HEK293 (cell line): Measurements from ENCODE around the gene VRK1.

Experiments used
- BCL11B ChIP-seq: fragments of 450-650 bp; formaldehyde crosslinking; IDR thresholded peaks from 2 replicates; pipeline ENCODE4 v1.5.1; 2016; ENCODE audit warnings: low read depth, missing biosample characterization, missing genetic modification characterization
- GFI1B ChIP-seq: fragments of 450-650 bp; formaldehyde crosslinking; IDR thresholded peaks from 2 replicates; pipeline ENCODE4 v1.5.1; 2016; ENCODE audit warnings: missing biosample characterization, missing genetic modification characterization
- GLIS1 ChIP-seq: fragments of 450-650 bp; formaldehyde crosslinking; IDR thresholded peaks from 2 replicates; pipeline ENCODE4 v1.5.1; 2016; ENCODE audit warnings: missing biosample characterization, missing genetic modification characterization
- KLF8 ChIP-seq: fragments of 450-650 bp; formaldehyde crosslinking; IDR thresholded peaks from 2 replicates; pipeline ENCODE4 v1.5.1; 2016; ENCODE audit warnings: missing biosample characterization, missing genetic modification characterization
- KLF9 ChIP-seq: fragments of 450-650 bp; formaldehyde crosslinking; IDR thresholded peaks from 2 replicates; pipeline ENCODE4 v1.5.1; 2016; ENCODE audit warnings: missing biosample characterization, missing genetic modification characterization, low read depth
- MYNN ChIP-seq: fragments of 450-650 bp; formaldehyde crosslinking; IDR thresholded peaks from 2 replicates; pipeline ENCODE4 v1.5.1; 2016; ENCODE audit warnings: missing biosample characterization, missing genetic modification characterization, borderline replicate concordance
- OVOL3 ChIP-seq: fragments of 450-650 bp; formaldehyde crosslinking; IDR thresholded peaks from 2 replicates; pipeline ENCODE4 v1.5.1; 2016; ENCODE audit warnings: missing biosample characterization, missing genetic modification characterization
- PRDM1 ChIP-seq: fragments of 450-650 bp; formaldehyde crosslinking; IDR thresholded peaks from 2 replicates; pipeline ENCODE4; 2016; ENCODE audit warnings: missing biosample characterization, missing genetic modification characterization
- SP2 ChIP-seq: fragments of 450-650 bp; formaldehyde crosslinking; IDR thresholded peaks from 2 replicates; pipeline ENCODE4 v1.5.1; 2016; ENCODE audit warnings: missing biosample characterization, missing genetic modification characterization
- ZNF132 ChIP-seq: fragments of 450-650 bp; formaldehyde crosslinking; IDR thresholded peaks from 2 replicates; pipeline ENCODE4 v1.5.1; 2017; ENCODE audit warnings: missing biosample characterization, missing genetic modification characterization, borderline replicate concordance
- ZNF140 ChIP-seq: fragments of 450-650 bp; formaldehyde crosslinking; IDR thresholded peaks from 2 replicates; pipeline ENCODE4 v1.5.1; 2016; ENCODE audit warnings: missing biosample characterization, missing genetic modification characterization
- ZNF221 ChIP-seq: fragments of 450-650 bp; formaldehyde crosslinking; IDR thresholded peaks from 2 replicates; pipeline ENCODE4 v1.5.1; 2017; ENCODE audit warnings: missing biosample characterization, missing genetic modification characterization, borderline replicate concordance
- ZNF530 ChIP-seq: fragments of 450-650 bp; formaldehyde crosslinking; IDR thresholded peaks from 2 replicates; pipeline ENCODE4 v1.5.1; 2016; ENCODE audit warnings: low read depth, missing biosample characterization, missing genetic modification characterization
- ZNF544 ChIP-seq: fragments of 450-650 bp; formaldehyde crosslinking; IDR thresholded peaks from 2 replicates; pipeline ENCODE4 v1.5.0; 2017; ENCODE audit warnings: missing biosample characterization, missing genetic modification characterization
- ZNF610 ChIP-seq: fragments of 450-650 bp; formaldehyde crosslinking; IDR thresholded peaks from 2 replicates; pipeline ENCODE4 v1.5.1; 2016; ENCODE audit warnings: missing biosample characterization, missing genetic modification characterization, borderline replicate concordance
- ZNF664 ChIP-seq: fragments of 450-650 bp; formaldehyde crosslinking; IDR thresholded peaks from 2 replicates; pipeline ENCODE4 v1.5.1; 2016; ENCODE audit warnings: missing biosample characterization, missing genetic modification characterization
- TF ChIP-seq, protein P1 (sequence below): fragments of 450-650 bp; formaldehyde crosslinking; IDR thresholded peaks from 2 replicates; pipeline ENCODE4 v1.5.1; 2016; ENCODE audit warnings: missing biosample characterization, missing genetic modification characterization, borderline replicate concordance
- TF ChIP-seq, protein P2 (sequence below): fragments of 450-650 bp; formaldehyde crosslinking; IDR thresholded peaks from 2 replicates; pipeline ENCODE4 v1.5.1; 2016; ENCODE audit warnings: missing biosample characterization, missing genetic modification characterization
- TF ChIP-seq, protein P3 (sequence below): sonication (generic); formaldehyde crosslinking; IDR thresholded peaks from 2 replicates; pipeline ENCODE4 v1.8.1; 2022; ENCODE audit warnings: mild to moderate bottlenecking, moderate library complexity, missing genetic modification reagents
- TF ChIP-seq, protein P4 (sequence below): fragments of 450-650 bp; formaldehyde crosslinking; IDR thresholded peaks from 2 replicates; pipeline ENCODE4 v1.5.1; 2016; ENCODE audit warnings: missing biosample characterization, missing genetic modification characterization
- TF ChIP-seq, protein P5 (sequence below): fragments of 450-650 bp; formaldehyde crosslinking; IDR thresholded peaks from 2 replicates; pipeline ENCODE4 v1.5.1; 2016; ENCODE audit warnings: missing biosample characterization, missing genetic modification characterization
- TF ChIP-seq, protein P6 (sequence below): fragments of 450-650 bp; formaldehyde crosslinking; IDR thresholded peaks from 2 replicates; pipeline ENCODE4 v1.5.1; 2016; ENCODE audit warnings: missing biosample characterization, missing genetic modification characterization
- TF ChIP-seq, protein P7 (sequence below): fragments of 450-650 bp; formaldehyde crosslinking; IDR thresholded peaks from 2 replicates; pipeline ENCODE4 v1.5.1; 2016; ENCODE audit warnings: missing biosample characterization, missing genetic modification characterization
- TF ChIP-seq, protein P8 (sequence below): fragments of 450-650 bp; formaldehyde crosslinking; IDR thresholded peaks from 2 replicates; pipeline ENCODE4 v1.5.1; 2016; ENCODE audit warnings: missing biosample characterization, missing genetic modification characterization
- TF ChIP-seq, protein P9 (sequence below): fragments of 450-650 bp; formaldehyde crosslinking; IDR thresholded peaks from 2 replicates; pipeline ENCODE4 v1.5.1; 2016; ENCODE audit warnings: missing biosample characterization, missing genetic modification characterization

The VRK1 gene

DNA sequence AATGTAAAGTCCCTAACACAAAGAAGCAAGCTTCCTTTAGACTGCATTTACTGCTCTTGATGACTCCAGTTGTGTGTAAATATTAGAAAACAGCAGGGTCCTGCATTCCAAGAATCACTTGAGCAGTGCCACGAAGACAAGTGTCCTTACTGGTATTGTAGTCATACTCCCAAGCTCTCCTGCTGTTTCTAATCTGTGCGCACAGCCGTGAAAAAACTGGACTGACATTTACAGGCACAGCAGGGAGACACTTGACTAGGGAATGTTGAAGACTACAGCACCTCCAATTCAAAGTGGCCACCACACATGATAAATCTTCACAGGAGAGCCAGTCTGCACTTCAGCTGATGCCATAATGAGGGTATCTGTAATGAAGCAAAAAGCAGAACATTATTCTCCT lies 91.4 kb downstream of the VRK1 start (continued):
- TF ChIP-seq PRDM1 (tag by site-specific recombination) (no peak), MYNN (tag by site-specific recombination) (no peak), ZNF221 (no peak), ZNF544 (tag by site-specific recombination) (no peak), GFI1B (tag by site-specific recombination) (peak; percentile 78), GLIS1 (tag by site-specific recombination) (peak; percentile 97), KLF9 (tag by site-specific recombination) (no peak), ZNF664 (tag by site-specific recombination) (peak; percentile 52; the same call in 1 of the 2 replicates), ZNF140 (tag by site-specific recombination) (no peak), SP2 (tag by site-specific recombination) (no peak), KLF8 (peak; percentile 28; the same call in 1 of the 2 replicates), OVOL3 (tag by site-specific recombination) (no peak; the same call in 1 of the 2 replicates), ZNF530 (tag by site-specific recombination) (no peak), BCL11B (peak; percentile 52; the same call in 1 of the 2 replicates), ZNF610 (tag by site-specific recombination) (0 out of 2 replicates have a peak, but pooled peaks have one; percentile 34), ZNF132 (tag by site-specific recombination) (no peak)
- TF ChIP-seq, protein P1, sequence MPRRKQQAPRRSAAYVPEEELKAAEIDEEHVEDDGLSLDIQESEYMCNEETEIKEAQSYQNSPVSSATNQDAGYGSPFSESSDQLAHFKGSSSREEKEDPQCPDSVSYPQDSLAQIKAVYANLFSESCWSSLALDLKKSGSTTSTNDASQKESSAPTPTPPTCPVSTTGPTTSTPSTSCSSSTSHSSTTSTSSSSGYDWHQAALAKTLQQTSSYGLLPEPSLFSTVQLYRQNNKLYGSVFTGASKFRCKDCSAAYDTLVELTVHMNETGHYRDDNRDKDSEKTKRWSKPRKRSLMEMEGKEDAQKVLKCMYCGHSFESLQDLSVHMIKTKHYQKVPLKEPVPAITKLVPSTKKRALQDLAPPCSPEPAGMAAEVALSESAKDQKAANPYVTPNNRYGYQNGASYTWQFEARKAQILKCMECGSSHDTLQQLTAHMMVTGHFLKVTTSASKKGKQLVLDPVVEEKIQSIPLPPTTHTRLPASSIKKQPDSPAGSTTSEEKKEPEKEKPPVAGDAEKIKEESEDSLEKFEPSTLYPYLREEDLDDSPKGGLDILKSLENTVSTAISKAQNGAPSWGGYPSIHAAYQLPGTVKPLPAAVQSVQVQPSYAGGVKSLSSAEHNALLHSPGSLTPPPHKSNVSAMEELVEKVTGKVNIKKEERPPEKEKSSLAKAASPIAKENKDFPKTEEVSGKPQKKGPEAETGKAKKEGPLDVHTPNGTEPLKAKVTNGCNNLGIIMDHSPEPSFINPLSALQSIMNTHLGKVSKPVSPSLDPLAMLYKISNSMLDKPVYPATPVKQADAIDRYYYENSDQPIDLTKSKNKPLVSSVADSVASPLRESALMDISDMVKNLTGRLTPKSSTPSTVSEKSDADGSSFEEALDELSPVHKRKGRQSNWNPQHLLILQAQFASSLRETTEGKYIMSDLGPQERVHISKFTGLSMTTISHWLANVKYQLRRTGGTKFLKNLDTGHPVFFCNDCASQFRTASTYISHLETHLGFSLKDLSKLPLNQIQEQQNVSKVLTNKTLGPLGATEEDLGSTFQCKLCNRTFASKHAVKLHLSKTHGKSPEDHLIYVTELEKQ (tag by site-specific recombination), result peak; percentile 96
- TF ChIP-seq, protein P2, sequence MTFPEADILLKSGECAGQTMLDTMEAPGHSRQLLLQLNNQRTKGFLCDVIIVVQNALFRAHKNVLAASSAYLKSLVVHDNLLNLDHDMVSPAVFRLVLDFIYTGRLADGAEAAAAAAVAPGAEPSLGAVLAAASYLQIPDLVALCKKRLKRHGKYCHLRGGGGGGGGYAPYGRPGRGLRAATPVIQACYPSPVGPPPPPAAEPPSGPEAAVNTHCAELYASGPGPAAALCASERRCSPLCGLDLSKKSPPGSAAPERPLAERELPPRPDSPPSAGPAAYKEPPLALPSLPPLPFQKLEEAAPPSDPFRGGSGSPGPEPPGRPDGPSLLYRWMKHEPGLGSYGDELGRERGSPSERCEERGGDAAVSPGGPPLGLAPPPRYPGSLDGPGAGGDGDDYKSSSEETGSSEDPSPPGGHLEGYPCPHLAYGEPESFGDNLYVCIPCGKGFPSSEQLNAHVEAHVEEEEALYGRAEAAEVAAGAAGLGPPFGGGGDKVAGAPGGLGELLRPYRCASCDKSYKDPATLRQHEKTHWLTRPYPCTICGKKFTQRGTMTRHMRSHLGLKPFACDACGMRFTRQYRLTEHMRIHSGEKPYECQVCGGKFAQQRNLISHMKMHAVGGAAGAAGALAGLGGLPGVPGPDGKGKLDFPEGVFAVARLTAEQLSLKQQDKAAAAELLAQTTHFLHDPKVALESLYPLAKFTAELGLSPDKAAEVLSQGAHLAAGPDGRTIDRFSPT, result peak; percentile 92
- TF ChIP-seq, protein P3, sequence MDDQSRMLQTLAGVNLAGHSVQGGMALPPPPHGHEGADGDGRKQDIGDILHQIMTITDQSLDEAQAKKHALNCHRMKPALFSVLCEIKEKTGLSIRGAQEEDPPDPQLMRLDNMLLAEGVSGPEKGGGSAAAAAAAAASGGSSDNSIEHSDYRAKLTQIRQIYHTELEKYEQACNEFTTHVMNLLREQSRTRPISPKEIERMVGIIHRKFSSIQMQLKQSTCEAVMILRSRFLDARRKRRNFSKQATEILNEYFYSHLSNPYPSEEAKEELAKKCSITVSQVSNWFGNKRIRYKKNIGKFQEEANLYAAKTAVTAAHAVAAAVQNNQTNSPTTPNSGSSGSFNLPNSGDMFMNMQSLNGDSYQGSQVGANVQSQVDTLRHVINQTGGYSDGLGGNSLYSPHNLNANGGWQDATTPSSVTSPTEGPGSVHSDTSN, result no peak
- TF ChIP-seq, protein P4, sequence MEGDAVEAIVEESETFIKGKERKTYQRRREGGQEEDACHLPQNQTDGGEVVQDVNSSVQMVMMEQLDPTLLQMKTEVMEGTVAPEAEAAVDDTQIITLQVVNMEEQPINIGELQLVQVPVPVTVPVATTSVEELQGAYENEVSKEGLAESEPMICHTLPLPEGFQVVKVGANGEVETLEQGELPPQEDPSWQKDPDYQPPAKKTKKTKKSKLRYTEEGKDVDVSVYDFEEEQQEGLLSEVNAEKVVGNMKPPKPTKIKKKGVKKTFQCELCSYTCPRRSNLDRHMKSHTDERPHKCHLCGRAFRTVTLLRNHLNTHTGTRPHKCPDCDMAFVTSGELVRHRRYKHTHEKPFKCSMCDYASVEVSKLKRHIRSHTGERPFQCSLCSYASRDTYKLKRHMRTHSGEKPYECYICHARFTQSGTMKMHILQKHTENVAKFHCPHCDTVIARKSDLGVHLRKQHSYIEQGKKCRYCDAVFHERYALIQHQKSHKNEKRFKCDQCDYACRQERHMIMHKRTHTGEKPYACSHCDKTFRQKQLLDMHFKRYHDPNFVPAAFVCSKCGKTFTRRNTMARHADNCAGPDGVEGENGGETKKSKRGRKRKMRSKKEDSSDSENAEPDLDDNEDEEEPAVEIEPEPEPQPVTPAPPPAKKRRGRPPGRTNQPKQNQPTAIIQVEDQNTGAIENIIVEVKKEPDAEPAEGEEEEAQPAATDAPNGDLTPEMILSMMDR (tag by site-specific recombination), result no peak
- TF ChIP-seq, protein P5, sequence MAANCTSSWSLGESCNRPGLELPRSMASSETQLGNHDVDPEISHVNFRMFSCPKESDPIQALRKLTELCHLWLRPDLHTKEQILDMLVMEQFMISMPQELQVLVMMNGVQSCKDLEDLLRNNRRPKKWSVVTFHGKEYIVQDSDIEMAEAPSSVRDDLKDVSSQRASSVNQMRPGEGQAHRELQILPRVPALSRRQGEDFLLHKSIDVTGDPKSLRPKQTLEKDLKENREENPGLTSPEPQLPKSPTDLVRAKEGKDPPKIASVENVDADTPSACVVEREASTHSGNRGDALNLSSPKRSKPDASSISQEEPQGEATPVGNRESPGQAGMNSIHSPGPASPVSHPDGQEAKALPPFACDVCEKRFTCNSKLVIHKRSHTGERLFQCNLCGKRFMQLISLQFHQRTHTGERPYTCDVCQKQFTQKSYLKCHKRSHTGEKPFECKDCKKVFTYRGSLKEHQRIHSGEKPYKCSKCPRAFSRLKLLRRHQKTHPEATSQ (tag by site-specific recombination), result no peak
- TF ChIP-seq, protein P6, sequence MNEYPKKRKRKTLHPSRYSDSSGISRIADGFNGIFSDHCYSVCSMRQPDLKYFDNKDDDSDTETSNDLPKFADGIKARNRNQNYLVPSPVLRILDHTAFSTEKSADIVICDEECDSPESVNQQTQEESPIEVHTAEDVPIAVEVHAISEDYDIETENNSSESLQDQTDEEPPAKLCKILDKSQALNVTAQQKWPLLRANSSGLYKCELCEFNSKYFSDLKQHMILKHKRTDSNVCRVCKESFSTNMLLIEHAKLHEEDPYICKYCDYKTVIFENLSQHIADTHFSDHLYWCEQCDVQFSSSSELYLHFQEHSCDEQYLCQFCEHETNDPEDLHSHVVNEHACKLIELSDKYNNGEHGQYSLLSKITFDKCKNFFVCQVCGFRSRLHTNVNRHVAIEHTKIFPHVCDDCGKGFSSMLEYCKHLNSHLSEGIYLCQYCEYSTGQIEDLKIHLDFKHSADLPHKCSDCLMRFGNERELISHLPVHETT, result 0 out of 2 replicates have a peak, but pooled peaks have one; percentile 23
- TF ChIP-seq, protein P7, sequence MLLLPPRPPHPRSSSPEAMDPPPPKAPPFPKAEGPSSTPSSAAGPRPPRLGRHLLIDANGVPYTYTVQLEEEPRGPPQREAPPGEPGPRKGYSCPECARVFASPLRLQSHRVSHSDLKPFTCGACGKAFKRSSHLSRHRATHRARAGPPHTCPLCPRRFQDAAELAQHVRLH (tag by site-specific recombination), result peak; percentile 80
- TF ChIP-seq, protein P8, sequence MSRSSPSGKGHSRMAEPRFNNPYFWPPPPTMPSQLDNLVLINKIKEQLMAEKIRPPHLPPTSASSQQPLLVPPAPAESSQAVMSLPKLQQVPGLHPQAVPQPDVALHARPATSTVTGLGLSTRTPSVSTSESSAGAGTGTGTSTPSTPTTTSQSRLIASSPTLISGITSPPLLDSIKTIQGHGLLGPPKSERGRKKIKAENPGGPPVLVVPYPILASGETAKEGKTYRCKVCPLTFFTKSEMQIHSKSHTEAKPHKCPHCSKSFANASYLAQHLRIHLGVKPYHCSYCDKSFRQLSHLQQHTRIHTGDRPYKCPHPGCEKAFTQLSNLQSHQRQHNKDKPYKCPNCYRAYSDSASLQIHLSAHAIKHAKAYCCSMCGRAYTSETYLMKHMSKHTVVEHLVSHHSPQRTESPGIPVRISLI (tag by site-specific recombination), result peak; percentile 55; the same call in 1 of the 2 replicates
- TF ChIP-seq, protein P9, sequence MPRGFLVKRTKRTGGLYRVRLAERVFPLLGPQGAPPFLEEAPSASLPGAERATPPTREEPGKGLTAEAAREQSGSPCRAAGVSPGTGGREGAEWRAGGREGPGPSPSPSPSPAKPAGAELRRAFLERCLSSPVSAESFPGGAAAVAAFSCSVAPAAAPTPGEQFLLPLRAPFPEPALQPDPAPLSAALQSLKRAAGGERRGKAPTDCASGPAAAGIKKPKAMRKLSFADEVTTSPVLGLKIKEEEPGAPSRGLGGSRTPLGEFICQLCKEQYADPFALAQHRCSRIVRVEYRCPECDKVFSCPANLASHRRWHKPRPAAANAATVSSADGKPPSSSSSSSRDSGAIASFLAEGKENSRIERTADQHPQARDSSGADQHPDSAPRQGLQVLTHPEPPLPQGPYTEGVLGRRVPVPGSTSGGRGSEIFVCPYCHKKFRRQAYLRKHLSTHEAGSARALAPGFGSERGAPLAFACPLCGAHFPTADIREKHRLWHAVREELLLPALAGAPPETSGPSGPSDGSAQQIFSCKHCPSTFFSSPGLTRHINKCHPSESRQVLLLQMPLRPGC (tag by site-specific recombination), result peak; percentile 94
